ENCODE results near the gene AP1B1.
"Not testable (repeated sequence)": the region's sequence is repeated elsewhere in the genome, so short reads cannot be mapped to it uniquely, and the experiment has no call there.

Gene AP1B1

GRCh38 chr22:29351042-29351441, 37.3 kb downstream of the AP1B1 start:
- no peak for DNase-seq (ENCODE audit: low read depth in 2 of 2)

- no peak for DNase-seq (ENCODE audit: low read depth in 2 of 2)
Measured at GRCh38 chr22:29348956-29349355, 39.4 kb downstream of the AP1B1 start.

GRCh38 chr22:29348041-29348440, 40.3 kb downstream of the AP1B1 start:
- no peak for DNase-seq (ENCODE audit: low read depth in 2 of 2)

- no peak for DNase-seq (ENCODE audit: low read depth in 2 of 2)
Measured at GRCh38 chr22:29346659-29347058, 41.7 kb downstream of the AP1B1 start.

- DNase-seq (ENCODE audit: low read depth in 2 of 2) = no peak
Measured at GRCh38 chr22:29345932-29346331, 42.4 kb downstream of the AP1B1 start.

GRCh38 chr22:29344889-29345288, 43.5 kb downstream of the AP1B1 start:
- DNase-seq (ENCODE audit: low read depth in 2 of 2) = not testable (repeated sequence)

GRCh38 chr22:29344137-29344536, 44.2 kb downstream of the AP1B1 start:
- no peak for DNase-seq (ENCODE audit: low read depth in 2 of 2)

GRCh38 chr22:29343313-29343805, 45.0 kb downstream of the AP1B1 start:
- no peak for DNase-seq (ENCODE audit: low read depth in 2 of 2)

GRCh38 chr22:29342577-29343312, 45.6 kb downstream of the AP1B1 start:
- DNase-seq (ENCODE audit: low read depth in 2 of 2) = no peak

- DNase-seq (ENCODE audit: low read depth in 2 of 2) = no peak
Measured at GRCh38 chr22:29342177-29342576, 46.2 kb downstream of the AP1B1 start.

- DNase-seq (ENCODE audit: low read depth in 2 of 2) = no peak
Measured at GRCh38 chr22:29341849-29342127, 46.6 kb downstream of the AP1B1 start.

GRCh38 chr22:29341056-29341848, 47.1 kb downstream of the AP1B1 start:
- no peak for DNase-seq (ENCODE audit: low read depth in 2 of 2)

GRCh38 chr22:29340566-29340965, 47.8 kb downstream of the AP1B1 start:
- DNase-seq (ENCODE audit: low read depth in 2 of 2) = no peak

- no peak for DNase-seq (ENCODE audit: low read depth in 2 of 2)
Measured at GRCh38 chr22:29339381-29340235, 48.8 kb downstream of the AP1B1 start.

- DNase-seq (ENCODE audit: low read depth in 2 of 2) = no peak
Measured at GRCh38 chr22:29338398-29338797, 50.0 kb downstream of the AP1B1 start.

- no peak for DNase-seq (ENCODE audit: low read depth in 2 of 2)
Measured at GRCh38 chr22:29337631-29338284, 50.6 kb downstream of the AP1B1 start.

- DNase-seq (ENCODE audit: low read depth in 2 of 2) = no peak
Measured at GRCh38 chr22:29336751-29337490, 51.4 kb downstream of the AP1B1 start.

- no peak for DNase-seq (ENCODE audit: low read depth in 2 of 2)
Measured at GRCh38 chr22:29335656-29336055, 52.7 kb downstream of the AP1B1 start.

GRCh38 chr22:29334696-29335344, 53.5 kb downstream of the AP1B1 start:
- no peak for DNase-seq (ENCODE audit: low read depth in 2 of 2)

- DNase-seq (ENCODE audit: low read depth in 2 of 2) = no peak
Measured at GRCh38 chr22:29334148-29334547, 54.2 kb downstream of the AP1B1 start.
